Stimulated activated CD4-positive, alpha-beta T cell treated with anti-CD3 and anti-CD28 coated beads, Interleukin-4, amount 100 ng/mL, for 4 hours (primary cell): Measurements from ENCODE around the gene RAB3A.

Experiments used
- DNase-seq, 2 experiments: peaks; one replicate each; pipeline ENCODE4 v3.0.0-alpha.2; 2020

Gene RAB3A

GRCh38 chr19:18197306-18197705 is 6.5 kb downstream of the RAB3A start:
- DNase-seq: no peak

GRCh38 chr19:18196511-18196845 is 7.4 kb downstream of the RAB3A start:
- DNase-seq: no peak

GRCh38 chr19:18194554-18195238 is 9.1 kb downstream of the RAB3A start:
- DNase-seq: peak; percentile 29 to 40

- DNase-seq: no peak
Measured at GRCh38 chr19:18194181-18194530, 9.7 kb downstream of the RAB3A start.

- no peak for DNase-seq
Measured at GRCh38 chr19:18193388-18194180, 10.3 kb downstream of the RAB3A start.

GRCh38 chr19:18192673-18193387 is 11.0 kb downstream of the RAB3A start, which contains the start of gene MPV17L2:
TSS of gene MPV17L2 (plus strand) at chr19:18193218. CDS start at chr19:18193282, 64 bp downstream.
- DNase-seq: peak; percentile 95 to 99

GRCh38 chr19:18191640-18192062 is 12.2 kb downstream of the RAB3A start:
- no peak for DNase-seq

GRCh38 chr19:18190278-18190677 is 13.6 kb downstream of the RAB3A start:
- DNase-seq: no peak

GRCh38 chr19:18185538-18185937 is 18.3 kb downstream of the RAB3A start:
- no peak for DNase-seq

- DNase-seq: no peak
Measured at GRCh38 chr19:18183529-18183928, 20.3 kb downstream of the RAB3A start.

- DNase-seq: no peak
Measured at GRCh38 chr19:18179957-18180356, 23.9 kb downstream of the RAB3A start.

GRCh38 chr19:18176367-18177310 is 27.2 kb downstream of the RAB3A start:
- DNase-seq: no peak

- DNase-seq: no peak
Measured at GRCh38 chr19:18174983-18175382, 28.9 kb downstream of the RAB3A start.

- peak; percentile 57 to 58 for DNase-seq
Measured at GRCh38 chr19:18173572-18174288, 30.1 kb downstream of the RAB3A start, which contains the start of gene IFI30. TSS of gene IFI30 (plus strand) at chr19:18173813. CDS start at chr19:18173842, 29 bp downstream.

- no peak for DNase-seq
Measured at GRCh38 chr19:18173054-18173571, 30.7 kb downstream of the RAB3A start.

GRCh38 chr19:18172331-18173053 is 31.4 kb downstream of the RAB3A start:
- no peak for DNase-seq

- DNase-seq: no peak
Measured at GRCh38 chr19:18171605-18172327, 32.1 kb downstream of the RAB3A start.

GRCh38 chr19:18170714-18171255 is 33.1 kb downstream of the RAB3A start:
- no peak for DNase-seq

- no peak for DNase-seq
Measured at GRCh38 chr19:18168673-18169381, 35.0 kb downstream of the RAB3A start.
